ENCODE data around the gene KCNT1. TPM values are rescaled to one million over a fixed set of nuclear protein-coding genes. Genes with fewer than 3 reads are reported as not detected.

The KCNT1 gene
- total RNA-seq, 1 donor from 2014 or later, result 0.39 TPM

DNA sequence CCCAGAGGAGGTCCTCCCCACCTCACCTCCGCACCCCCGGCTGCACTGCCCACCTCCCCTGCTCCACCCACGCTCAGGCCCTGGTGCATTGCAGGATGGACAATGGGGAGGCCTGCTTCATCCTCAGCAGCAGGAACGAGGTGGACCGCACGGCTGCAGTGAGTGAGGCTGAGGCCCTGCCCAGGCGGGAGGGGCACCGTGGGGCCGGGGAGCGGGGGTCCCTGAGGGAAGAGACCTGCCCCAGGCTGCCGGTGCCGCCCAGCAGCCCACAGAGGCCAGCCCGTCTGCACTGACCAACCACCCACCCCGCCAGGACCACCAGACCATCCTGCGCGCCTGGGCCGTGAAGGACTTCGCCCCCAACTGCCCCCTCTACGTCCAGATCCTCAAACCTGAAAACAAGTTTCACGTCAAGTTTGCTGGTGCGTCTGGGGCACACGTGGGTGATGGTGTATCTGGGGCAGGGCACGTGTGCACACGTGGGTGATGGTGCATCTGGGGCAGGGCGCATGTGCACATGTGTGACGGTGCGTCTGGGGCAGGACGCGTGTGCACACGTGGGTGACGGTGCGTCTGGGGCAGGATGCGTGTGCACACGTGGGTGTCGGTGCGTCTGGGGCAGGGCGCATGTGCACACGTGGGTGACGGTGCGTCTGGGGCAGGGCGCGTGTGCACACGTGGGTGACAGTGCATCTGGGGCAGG is 66.7 kb downstream of the KCNT1 start:
- DNase-seq, result no peak

DNA sequence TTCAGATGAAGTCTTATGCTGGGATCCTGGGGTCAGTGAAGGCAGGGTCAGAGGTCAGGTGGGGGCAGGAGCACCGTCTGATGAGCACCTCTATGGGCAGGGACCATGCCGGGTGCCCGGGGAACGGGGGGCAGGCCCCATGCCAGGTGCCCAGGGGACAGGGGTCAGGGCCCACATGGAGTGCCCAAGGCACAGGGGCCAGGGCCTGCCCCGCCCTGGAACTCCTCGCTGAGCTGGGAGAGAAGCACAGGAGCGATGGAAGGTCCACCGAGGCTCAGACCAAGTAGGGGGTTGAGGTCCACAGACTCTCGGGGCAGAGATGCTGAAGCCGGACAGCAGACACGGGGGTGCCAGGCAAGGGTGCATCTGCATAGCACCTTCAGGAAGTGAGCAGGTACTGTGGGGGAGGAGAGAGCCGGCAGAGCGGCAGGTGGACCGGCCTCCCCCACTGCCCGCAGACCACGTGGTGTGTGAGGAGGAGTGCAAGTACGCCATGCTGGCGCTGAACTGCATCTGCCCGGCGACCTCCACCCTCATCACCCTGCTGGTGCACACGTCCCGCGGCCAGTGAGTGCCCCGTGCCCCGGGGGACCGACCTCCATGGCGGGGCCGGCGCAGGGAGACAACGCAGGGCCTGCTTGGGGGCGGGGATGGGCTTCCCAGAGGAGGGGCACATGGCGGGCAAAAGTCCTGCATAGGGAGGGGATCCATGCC is 67.7 kb downstream of the KCNT1 start:
- DNase-seq, result no peak

DNA sequence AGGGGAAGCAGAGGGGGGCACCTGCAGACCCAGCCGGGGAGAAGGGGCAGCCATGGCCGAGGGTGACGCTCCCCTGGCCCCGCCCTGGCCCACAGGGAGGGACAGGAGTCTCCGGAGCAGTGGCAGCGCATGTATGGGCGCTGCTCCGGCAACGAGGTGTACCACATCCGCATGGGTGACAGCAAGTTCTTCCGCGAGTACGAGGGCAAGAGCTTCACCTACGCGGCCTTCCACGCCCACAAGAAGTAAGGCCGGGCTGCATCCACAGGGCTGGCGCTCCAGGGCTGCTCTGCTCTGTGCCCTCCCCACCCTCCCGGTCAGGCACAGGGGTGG is 68.2 kb downstream of the KCNT1 start:
- DNase-seq, result no peak

DNA sequence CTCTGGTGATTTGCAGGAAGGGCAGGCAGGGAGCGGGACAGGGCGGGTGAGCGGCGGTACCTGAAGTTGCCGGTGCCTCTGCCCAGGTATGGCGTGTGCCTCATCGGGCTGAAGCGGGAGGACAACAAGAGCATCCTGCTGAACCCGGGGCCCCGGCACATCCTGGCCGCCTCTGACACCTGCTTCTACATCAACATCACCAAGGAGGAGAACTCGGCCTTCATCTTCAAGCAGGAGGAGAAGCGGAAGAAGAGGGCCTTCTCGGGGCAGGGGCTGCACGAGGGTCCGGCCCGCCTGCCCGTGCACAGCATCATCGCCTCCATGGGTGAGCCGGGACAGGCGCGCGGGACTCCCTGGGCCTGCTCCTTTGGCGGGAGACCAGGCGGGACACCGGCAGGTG is 68.8 kb downstream of the KCNT1 start:
- no peak for DNase-seq

DNA sequence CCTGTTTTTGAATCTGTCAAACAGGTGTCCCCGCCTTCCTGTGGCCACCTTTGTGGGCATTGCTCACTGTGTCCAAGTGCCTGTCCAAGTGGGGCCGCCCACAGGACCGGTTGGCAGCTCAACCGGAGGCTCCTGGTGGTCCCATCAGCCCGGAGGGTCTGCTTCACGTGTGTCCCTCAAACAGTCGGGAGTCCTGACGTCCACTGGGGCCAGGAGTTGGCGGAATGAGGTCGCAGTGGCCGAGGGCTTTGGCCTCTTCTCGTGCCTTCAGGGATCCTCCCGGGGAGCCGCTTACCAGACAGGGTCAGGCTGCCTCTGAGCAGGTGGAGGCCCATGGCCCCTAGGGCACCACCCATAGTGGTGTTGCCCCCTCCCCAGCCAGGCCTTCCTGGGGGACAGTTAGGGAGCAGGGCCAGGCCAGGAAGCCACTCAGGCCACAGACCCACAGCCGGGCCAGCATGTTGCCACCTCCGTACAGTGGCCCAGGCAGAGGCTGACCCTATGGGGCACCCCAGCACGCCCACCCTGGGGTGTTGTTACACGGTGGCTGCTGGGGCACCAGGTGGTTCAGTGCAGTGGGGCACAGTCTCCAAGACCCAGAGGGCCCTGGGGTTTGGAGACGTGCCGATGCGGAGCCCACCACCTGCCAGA is 69.5 kb downstream of the KCNT1 start:
- DNase-seq, result no peak

DNA sequence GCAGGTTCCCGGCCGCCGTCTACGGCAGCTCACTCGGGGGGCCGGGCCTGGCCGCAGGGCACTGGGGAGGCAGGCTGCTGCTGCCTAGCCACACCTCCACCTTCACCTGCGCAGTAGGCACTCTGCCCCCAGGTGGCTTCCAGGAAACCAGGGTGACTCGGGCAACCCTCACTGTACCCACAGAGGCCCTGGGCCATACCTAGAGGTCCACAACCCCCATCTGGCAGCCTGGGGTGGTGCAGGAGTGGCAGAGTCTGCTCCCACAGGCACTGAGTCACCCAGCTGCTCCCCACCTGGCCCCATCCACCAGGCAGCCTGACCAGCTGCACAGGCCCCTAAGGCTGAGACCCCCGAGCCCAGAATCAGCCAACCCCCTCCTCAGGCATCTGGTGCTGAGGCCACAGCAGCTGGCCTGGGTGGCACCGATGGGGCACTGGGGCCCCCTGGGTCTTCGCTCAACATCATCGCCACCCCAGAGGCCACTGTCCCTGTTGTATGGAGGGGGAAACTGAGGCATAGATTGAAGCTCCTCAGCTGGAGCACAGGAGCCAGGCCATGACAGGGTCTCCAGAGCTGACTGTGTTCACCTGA is 70.2 kb downstream of the KCNT1 start:
- DNase-seq, result no peak

DNA sequence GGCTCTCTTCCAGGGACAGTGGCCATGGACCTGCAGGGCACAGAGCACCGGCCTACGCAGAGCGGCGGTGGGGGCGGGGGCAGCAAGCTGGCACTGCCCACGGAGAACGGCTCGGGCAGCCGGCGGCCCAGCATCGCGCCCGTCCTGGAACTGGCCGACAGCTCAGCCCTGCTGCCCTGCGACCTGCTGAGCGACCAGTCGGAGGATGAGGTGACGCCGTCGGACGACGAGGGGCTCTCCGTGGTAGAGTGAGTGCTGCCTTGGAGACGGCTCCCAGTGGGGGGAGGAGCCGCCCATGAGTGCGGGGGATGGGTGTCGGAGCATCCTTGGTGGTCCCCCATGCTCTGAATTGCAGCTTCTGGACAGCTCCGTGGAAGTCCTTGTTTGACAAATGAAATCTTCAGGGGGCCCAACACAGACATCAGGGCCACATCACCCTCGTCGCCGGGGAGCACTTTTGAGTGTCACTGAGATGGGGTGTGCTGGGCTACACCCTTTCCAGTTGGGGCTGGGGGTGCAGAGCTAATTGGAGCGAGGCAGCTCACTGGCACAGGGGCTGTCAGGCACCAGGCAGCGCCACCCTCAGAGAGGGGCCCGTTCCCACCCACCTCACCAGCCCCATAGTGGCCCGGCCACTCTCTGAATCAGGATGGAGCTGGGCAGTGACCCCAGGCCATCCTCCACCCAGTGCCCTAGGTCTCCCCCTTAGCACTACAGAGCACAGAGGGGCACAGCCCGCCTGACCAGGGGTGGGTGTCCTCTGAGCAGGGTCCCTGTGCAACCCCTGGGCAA is 70.9 kb downstream of the KCNT1 start:
- no peak for DNase-seq

DNA sequence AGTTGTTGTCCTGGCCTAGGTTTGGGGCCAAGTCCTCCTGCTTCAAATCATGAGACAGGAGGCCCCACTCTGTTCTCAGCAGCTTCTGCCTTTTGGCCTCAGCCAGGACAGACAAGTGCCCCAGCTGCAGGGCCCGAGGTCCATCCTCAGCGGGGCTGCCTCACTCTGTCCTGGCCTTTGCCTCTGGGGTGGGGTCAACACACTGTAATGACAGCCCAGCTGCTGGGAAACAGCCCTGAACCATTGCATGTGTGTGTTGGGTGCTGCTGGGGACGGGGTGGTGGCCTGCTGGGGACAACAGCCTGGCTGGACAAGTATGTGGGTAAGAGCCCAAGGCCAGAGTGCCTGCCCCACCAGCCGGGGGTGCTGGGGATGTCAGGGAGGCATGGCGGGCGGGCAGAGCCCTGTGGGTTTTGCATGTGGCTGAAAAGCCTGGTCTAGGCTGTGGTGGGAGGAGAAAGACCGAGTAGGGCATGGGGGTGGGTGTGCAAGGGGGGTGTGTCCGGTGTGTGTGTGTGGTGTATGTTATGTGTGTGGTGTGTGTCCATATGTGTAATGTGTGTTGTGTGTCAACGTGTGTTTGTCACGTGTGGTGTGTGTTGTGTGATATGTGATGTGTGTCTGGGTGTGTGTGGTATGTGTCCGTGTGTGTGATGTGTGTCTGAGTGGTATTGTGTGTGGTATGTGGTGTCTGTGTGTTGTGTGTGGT is 71.7 kb downstream of the KCNT1 start:
- DNase-seq, result no peak

DNA sequence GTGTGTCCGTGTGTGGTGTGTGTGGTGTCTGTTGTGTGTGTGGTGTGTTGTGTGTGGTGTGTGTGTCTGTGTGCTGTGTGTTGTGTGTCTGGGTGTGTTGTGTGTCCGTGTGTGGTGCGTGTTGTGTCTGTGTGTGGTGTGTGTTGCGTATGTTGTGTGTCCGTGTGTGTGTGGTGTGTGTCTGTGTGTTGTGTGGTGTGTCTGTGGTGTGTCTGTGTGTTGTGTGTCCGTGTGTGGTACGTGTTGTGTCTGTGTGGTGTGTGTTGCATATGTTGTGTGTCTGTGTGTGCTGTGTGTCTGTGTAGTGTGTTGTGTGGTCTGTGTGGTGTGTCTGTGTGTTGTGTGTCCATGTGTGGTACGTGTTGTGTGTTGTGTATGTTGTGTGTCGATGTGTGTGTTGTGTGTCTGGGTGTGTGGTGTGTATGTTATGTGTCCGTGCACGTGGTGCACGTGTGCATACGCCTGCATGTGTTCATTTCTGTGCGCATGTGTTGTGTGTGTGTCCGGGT is 72.3 kb downstream of the KCNT1 start:
- DNase-seq, result no peak

DNA sequence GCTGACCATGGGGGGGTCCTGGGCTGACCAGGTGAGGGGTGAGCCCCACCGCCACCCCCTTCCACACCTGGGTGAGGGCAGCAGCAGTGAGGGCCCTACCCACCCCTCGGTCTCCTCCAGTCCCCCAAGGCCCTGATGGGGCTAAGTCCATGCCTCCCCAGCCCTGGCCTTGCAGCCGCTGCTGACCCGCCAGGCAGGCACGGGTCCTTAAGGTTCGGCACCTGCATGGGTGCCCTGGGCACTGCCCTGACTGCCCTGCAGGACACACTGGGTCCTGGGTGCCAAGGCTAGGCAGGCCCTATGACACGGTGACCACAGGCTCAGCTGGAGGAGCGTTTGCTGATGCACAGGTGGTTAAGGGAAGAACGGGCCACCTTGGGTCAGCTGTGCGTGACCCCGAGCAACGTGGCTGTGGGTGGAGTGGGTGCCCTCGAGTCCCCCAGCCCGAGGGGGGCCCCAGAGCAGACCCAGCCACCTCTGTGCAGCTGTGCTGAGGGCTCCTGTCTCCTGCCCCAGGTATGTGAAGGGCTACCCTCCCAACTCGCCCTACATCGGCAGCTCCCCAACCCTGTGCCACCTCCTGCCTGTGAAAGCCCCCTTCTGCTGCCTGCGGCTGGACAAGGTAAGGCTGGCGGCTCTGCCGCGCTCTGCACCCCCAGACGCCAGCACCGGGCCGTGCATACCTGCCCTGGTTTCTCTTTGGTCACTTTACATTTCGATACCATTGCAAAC is 73.0 kb downstream of the KCNT1 start:
- no peak for DNase-seq

DNA sequence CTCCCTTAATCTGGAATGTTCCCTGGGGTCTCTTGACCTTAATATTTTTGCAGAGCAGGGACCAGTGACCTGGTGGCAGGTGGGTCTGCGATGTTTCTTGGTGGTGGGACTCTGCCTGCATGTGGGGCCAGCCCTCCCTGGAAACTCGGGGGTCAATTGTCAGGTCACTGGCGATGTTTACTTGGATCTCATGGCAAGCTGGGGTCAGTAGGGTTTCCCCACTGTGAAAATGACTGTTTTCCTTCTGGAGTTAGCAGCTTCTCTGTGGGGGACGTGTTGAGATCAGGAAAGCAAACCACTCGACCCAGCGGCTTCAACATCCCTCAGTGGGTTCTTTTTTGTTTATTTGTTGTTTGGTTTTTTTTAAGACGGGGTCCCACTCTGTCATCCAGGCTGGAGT is 73.9 kb downstream of the KCNT1 start:
- DNase-seq, result no peak

DNA sequence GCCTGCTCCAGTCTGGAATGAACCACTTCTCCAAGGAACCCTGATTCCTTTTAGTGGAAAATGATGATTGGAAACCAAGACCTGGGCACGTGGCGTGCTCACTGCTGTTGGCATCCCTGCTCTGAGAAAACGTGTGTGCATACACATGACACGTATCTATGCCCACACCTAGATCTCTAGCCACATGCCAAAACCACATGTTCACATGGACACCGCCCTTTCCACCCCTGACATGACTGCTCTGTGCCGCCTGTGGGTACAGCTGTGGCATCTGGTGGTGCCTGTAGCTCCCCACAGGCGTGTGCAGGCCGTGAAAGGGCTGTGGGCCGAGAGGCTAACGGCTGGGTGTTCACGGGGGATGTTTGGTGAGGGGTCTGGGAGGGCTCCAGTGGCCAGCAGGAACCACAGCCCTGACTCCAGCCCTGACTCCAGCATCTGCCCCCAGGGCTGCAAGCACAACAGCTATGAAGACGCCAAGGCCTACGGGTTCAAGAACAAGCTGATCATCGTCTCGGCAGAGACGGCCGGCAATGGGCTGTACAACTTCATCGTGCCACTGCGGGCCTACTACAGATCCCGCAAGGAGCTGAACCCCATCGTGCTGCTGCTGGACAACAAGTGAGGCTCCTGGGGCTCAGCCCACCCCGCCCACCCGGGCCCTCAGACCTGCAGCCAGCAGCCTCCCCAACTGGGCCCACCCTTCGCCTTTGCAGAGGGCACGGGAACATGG is 75.1 kb downstream of the KCNT1 start:
- DNase-seq, result no peak

DNA sequence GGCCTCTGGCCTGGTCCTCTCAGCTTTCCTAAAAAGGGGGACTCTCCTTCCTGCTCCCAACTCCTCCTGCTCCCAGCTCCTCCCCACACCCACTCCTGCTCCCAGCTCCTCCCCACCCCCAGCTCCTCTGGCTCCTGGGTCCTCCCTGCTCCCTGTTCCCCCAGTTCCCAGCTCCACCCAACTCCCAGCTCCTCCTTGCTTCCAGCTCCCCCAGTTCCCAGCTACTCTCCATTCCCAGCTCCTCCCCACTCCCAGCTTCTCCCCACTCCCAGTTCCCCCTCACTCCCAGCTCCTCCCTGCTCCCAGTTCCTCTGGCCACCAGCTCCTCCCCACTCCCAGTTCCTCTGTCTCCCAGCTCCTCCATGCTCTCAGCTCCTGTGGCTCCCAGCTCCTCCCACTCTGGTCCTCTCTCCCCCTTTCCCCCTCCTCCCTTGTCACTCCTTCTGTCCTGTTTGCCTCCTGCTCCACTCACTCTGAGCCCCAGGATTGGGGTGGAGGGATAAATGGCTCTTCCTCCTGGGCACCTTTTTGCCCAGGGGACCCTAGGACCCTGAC is 75.7 kb downstream of the KCNT1 start:
- DNase-seq, result no peak

DNA sequence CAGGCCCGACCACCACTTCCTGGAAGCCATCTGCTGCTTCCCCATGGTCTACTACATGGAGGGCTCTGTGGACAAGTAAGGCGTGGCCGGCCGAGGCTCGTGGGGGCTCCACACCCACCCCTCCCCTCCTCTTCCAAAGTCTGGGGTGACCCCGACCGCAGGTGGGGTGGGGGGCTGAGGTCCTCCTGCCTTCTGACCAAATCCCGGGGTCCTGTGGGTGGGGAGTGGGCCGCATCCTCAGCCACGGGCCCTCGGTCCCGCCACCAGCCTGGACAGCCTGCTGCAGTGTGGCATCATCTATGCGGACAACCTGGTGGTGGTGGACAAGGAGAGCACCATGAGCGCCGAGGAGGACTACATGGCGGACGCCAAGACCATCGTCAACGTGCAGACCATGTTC is 76.4 kb downstream of the KCNT1 start:
- no peak for DNase-seq

DNA sequence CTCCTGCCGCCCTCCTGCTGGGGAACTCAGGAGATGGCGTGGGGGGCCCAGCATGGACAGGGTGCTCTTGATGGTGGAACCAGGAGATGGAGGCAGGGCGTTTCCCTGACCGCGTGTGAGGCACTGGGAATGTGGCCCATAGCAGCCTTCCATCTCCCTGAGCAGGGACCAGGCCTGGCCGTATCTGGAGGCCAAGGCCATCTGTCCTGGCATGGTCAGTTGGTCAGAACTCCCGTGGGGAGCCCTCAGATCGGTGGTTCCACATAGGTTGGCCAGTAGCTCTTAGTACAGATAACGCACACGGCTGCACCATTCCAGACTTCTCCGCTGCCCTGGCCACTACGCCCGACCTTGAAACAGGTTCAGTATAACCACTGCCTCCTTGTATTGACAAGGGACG is 77.6 kb downstream of the KCNT1 start:
- no peak for DNase-seq

DNA sequence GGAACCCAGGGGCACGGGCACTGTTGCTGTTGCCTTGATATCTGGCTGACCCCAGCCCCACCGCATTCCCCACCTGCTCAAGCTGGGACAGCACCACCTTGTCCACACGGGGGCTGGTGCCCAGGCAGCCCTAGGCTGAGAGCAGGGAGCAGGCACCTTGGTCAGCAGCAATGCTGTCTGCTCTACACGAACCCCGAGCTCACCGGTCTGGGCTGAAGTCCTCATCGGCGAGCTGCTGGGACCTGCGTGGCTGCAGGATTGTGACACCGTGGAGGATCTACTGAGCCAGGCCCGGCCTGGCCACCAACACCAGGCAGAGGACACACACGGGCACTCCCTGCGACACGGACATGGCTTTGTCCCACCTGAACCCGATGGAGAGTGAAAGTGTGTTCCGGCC is 78.1 kb downstream of the KCNT1 start:
- DNase-seq, result no peak

DNA sequence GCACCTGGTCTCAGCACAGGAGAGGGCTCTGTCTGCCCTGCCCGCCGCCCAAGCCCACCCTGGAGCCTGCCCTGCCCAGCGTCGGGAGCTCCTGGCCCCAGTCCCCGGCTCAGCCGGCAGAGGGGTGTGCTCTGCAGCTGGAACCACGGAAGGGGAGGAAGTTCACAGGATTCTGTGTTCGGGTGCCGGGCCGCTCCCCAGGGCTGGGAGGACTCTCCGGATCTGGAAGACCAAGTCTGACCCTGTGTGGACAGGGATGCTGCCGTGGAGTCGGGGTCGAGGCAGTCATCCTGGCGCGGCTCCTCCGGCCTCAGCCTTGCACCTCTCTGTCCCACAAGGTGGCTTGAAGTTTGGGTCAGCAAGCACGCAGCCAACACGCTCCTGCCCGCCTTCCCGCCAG is 78.6 kb downstream of the KCNT1 start:
- no peak for DNase-seq

DNA sequence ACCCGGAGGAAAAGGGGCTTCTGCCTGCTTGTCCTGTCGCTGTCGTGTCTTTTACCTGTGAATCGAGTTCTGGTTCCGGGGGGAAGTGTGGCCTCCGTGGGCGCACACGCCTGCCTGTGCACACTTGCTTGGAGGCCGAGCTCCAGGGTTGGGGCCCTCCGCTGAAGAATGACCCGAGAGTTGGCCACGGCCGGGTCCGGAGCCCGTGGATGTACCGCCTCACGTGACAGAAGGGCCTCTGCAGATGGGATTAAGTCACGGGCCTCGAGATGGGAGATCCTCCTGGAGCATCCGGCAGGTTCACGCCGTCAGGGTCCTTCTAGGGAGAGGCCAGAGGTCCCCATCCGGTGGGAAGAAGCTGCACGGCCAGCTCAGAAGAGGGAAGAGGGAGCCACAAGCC is 81.0 kb downstream of the KCNT1 start:
- no peak for DNase-seq

DNA sequence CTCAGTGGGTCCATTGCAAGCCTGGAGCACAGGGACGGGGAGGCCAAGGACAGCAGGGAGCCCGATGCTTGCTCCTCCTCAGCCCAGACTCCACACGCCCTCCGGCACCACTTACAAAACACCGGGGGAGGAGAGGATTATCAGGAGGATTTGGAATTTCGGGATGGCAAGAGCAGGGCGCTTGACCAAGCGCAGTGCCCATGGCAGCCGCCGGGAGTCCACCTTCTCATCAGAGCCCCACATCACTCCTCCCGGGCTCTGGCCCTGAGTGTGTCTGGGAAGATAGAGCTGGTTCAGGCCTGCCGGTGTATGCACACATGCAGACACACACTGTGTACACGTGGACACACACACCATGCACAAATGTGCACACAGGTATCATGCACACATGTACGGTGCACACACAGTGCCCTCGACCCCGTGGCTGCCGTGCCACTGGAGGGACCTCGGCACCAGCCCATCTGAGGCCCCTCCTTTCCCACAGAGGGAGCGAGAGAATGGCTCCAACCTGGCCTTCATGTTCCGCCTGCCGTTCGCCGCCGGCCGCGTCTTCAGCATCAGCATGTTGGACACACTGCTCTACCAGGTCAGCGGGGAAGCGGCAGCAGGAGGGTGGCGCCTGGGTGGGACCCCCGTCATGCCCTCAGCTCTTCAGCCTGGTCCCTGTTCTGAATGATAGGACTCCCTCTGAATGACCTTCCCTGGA is 81.7 kb downstream of the KCNT1 start:
- DNase-seq, result no peak
